GM21723 (cell line): ENCODE data around the gene ITPR1.
A peak's percentile ranks its signal among the peaks of the same experiment; 100 is the strongest.

Experiments used
- ATAC-seq: cut with Tn5 transposase; IDR thresholded peaks from one replicate; pipeline ENCODE4 v1.9.1; 2021; ENCODE audit warnings: mild to moderate bottlenecking, moderate library complexity; ENCODE audit not compliant: unreplicated experiment

The ITPR1 gene

DNA sequence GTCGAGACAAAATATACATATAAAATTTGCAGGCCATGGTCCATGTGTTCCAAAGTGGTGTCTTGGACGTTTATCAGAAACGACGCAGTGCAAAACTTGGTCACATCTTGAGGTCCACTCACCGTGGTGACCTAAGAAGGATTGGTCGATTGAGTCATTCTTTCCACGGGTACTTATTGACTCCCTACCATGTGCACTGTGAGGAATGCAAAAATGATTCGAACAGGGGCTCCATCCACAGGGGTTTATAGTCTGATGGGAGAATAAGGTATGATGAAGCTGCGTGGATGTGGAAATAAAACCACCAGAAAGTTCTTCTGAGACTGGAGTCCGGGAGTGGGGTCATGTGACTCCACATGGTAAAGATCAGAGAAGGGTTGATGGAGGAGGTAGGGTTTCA, 185.2 kb downstream of the ITPR1 start:
- no peak for ATAC-seq

GRCh38 chr3:4680227-4680691, 187.1 kb downstream of the ITPR1 start:
- ATAC-seq: no peak

GRCh38 chr3:4680871-4681300, 187.7 kb downstream of the ITPR1 start:
- ATAC-seq: no peak

DNA sequence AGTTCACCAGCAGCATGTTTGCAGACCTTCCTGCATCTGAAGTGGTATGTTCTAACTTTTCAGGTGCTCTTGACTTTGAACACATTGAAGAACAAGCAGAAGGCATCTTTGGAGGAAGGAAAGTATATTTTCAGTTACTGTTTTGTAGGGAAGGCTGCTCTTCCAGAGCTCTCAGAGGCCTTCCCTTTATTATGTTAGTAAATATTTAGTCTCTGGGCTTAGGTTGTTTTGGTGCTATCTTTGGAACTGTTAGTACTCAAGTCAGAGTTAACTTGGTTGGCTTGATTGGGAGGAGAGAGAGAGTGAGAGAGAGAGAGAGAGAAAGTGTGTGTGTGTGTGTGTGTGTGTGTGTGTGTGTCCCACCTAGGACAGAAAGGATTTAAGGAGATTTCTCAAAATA, 188.2 kb downstream of the ITPR1 start:
- ATAC-seq: no peak

DNA sequence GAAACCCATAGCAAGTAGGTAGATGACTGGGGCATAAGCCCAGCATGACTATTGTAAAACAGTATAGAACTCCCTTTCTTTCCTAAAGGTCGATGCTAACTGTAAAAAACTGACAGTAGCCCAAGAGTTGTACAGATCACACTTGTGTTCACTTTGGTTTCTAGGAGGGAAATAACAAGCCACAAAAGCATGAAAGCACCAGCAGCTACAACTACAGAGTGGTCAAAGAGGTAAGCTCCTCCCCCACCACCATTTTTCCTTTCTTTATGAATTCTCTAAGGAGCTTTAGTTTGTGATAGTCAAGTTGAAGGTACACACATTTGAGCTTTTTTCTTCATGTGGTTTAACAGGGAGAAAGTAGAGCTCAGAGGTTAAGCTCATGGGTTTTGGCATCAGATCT, 191.0 kb downstream of the ITPR1 start:
- ATAC-seq: no peak

DNA sequence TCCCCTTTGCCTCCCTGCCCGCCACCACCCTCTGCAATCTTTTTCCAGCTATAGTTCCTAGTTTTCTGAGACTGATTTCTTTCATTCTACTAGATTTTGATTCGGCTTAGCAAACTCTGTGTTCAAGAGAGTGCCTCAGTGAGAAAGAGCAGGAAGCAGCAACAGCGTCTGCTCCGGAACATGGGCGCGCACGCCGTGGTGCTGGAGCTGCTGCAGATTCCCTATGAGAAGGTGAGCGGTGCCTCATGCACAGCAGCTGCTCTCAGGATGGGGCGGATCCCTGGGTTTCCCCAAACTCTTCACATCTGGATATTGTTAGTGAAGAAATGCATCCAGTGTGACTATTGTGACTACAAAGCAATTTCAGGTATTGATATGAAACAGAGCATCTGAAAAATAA, 191.8 kb downstream of the ITPR1 start:
- no peak for ATAC-seq

DNA sequence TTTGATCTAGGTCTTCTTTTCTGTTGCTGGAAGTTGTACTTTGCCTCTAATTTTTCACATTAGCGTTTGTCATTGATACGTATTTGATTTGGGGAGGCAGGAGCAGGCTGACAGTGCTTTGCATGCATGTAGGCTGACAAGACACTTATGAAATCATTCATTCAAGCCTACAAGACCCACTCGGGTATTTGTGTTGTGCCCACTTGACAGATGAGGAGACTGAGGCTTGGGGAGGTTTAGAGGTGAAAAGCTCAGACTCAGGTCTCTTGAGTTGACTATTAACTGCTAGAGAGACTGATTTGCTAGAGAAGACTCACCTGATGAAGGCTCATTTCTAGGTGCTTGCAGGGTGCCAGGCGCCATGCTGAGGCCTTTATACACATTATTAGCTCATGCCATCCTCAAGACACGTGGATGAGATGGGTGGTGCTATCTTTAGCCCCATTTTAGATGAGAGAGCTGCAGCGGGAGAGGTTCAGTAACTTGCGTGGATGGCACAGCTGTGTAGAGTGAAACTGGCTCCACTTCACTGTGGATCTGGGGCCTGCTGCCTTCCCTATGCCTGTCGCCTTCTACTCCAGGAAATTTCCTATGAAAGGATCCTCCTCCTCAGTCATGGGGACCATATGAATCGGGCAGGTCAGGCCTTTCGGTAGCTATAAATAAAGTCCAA, 192.7 kb downstream of the ITPR1 start:
- ATAC-seq: no peak

GRCh38 chr3:4686619-4687018, 193.5 kb downstream of the ITPR1 start:
- no peak for ATAC-seq

GRCh38 chr3:4687167-4687566, 194.0 kb downstream of the ITPR1 start:
- no peak for ATAC-seq

- no peak for ATAC-seq
Measured at GRCh38 chr3:4687596-4687995, 194.4 kb downstream of the ITPR1 start.

DNA sequence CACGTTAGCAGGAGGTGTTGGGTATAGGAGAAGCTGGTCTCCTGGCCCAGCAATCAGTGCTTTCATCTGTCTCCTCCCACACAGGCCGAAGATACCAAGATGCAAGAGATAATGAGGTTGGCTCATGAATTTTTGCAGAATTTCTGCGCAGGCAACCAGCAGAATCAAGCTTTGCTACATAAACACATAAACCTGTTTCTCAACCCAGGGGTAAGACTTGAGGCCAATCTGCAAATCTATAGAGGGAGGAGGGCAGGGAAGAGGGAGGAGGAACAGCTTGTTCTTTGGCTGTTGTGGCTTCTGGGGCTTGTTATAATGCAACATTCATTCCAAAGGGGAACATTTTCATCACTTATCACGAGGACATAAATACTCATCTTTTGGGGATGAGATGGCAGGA, 195.3 kb downstream of the ITPR1 start:
- no peak for ATAC-seq

GRCh38 chr3:4689021-4689420, 195.9 kb downstream of the ITPR1 start:
- ATAC-seq: no peak

DNA sequence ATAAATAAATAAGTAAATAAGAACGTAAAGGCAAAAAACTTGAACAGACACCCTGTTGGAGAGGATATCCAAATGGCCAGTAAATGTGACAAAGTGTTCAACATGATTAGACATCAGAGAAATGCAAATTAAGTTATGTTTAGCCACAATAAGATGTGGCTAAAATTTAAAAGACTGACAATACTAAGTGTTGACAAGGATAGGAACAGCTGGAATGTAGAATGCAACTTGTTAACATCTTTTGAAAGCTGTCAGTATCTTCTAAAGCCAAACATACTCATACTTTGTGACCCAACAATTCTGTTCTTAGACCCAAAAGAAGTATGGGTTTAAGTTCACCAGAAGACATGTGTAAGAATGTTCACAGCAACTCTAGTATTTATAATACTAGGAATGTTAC, 197.1 kb downstream of the ITPR1 start:
- no peak for ATAC-seq

- ATAC-seq: peak; percentile 94
Measured at GRCh38 chr3:4693620-4694019, 200.5 kb downstream of the ITPR1 start.

GRCh38 chr3:4695846-4696245, 202.7 kb downstream of the ITPR1 start:
- ATAC-seq: no peak

- ATAC-seq: no peak
Measured at GRCh38 chr3:4696266-4696665, 203.1 kb downstream of the ITPR1 start.

- no peak for ATAC-seq
Measured at GRCh38 chr3:4698125-4698821, 205.1 kb downstream of the ITPR1 start.

DNA sequence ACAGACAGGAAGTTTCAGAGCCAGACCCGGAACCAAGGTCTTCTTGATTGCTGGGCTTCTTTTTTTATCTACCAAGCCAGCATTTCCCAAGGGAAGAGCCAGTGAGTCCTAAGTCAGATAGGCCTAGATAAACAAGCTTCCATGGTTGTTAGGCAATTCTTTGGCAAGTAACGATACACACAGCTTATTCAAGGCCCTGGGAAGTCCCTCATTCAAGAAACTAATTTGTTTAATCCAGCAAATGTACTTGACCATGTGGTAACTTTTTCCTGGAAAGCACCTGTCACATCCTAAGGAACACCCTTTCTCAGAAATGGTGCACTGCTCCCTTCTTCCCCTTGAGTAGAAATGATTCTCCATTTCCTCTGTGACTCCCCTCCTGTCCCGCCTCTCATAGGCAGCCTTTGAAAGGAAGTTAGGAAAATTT, 209.9 kb downstream of the ITPR1 start:
- ATAC-seq: no peak

DNA sequence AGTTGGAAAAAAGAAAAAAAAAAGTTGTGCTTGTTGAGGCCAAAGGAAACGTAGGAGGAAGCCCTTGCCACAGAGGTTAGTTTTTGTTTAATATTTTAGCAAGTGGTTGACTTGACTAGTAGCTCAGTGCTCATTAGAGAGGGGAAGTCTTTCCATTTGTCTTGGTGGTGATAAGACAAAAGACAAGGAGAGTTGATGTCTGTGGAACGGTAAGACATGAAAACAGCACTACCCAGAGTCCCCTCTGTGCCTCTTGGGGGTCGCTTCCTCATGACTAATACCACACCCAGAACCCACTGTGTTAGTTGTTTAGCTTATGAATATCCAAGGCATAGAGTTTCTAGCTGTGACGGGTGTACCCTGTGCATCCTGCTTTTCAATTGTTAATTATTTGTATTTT, 211.4 kb downstream of the ITPR1 start:
- no peak for ATAC-seq

GRCh38 chr3:4707324-4707723, 214.2 kb downstream of the ITPR1 start:
- no peak for ATAC-seq

- no peak for ATAC-seq
Measured at GRCh38 chr3:4708230-4708629, 215.1 kb downstream of the ITPR1 start.

DNA sequence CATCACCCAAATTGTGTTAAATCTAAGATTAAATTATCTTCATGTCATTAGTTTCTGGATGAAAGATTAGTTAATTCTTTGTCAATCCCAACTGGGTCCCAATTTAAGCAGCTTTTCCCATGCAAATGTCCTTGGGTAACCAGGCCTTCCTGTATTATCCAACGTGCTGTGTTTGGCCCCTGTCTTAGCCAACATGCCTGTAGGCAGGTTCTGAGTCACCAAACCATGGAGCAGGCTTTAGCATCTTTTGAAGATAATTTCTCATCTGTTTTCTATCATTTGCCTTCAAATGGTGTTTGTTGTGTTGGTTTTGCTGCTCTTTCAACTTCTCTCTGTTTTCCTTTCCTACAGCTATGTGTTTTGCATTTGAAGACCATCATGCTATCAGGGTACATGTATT, 216.2 kb downstream of the ITPR1 start:
- no peak for ATAC-seq

- ATAC-seq: no peak
Measured at GRCh38 chr3:4710191-4710590, 217.0 kb downstream of the ITPR1 start.
